ENCODE measurements around the gene PPP1R36. TPM values are rescaled to one million over a fixed set of nuclear protein-coding genes. Genes with fewer than 3 reads are reported as not detected.
"Not testable (repeated sequence)": the region's sequence is repeated elsewhere in the genome, so short reads cannot be mapped to it uniquely, and the experiment has no call there.

PPP1R36 gene
- total RNA-seq, 1 experiment from 2014 or later, result 0.50 TPM

DNA sequence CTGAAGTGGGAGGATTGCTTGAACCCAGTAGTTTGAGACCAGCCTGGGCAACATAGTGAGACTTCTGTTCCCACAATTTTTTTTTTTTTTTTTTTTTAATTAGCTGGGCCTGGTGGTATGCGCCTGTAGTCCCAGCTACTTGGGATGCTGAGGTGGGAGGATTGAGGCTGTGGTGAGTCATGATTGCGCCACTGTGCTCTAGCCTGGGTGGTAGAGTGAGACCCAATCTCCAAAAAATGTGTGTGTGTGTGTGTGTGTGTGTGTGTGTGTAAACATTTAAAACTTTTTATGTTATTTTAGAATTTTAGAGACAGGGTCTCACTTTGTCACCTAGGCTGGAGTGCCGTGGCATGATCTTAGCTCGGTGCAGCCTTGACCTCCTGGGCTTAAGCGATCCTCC is 6.8 kb downstream of the PPP1R36 start:
- H2AK5ac ChIP-seq (ENCODE audit: insufficient read length, low read length), result no peak overlapping the region
- H4K91ac ChIP-seq (ENCODE audit: insufficient read length, low read depth, low read length), result no peak overlapping the region
- no peak overlapping the region for H2BK5ac ChIP-seq (ENCODE audit: insufficient read length, low read length)
- no peaks in the 10 kb centered on the region for H3K36me3 Mint-ChIP-seq (ENCODE audit: insufficient read depth in 1 of 3, low read depth in 3 of 3)
- H3K23me2 ChIP-seq (ENCODE audit: insufficient read length, low read depth, low read length, poor library complexity, severe bottlenecking), result no peaks in the 10 kb centered on the region
- H3K9me3 Mint-ChIP-seq, result no peaks in the 10 kb centered on the region
- peak; percentile 30 for DNase-seq
- peaks cover 5 to 7% of the 10 kb centered on the region in 2 experiments; a peak in 3 of 4 replicates for H3K4me1 Mint-ChIP-seq
- no peak overlapping the region for H3K27ac ChIP-seq (ENCODE audit: insufficient read length, low read depth, low read length)
- H2BK15ac ChIP-seq (ENCODE audit: low read depth, low read length), result no peak overlapping the region
- TF ChIP-seq CTCF (conservative IDR thresholded peaks at IDR 0.05), result no peak
- H3K4me2 ChIP-seq (ENCODE audit: insufficient read depth, insufficient read length, low read length), result no peak overlapping the region
- H3K27me3 Mint-ChIP-seq (ENCODE audit: low read depth), result no peaks in the 10 kb centered on the region; the same call in 1 of the 2 replicates
- no peaks in the 10 kb centered on the region for H3K4me1 ChIP-seq (ENCODE audit: insufficient read depth, low read length)
- no peak overlapping the region for H3T11ph ChIP-seq (ENCODE audit: low read length)
- H3K23ac ChIP-seq (ENCODE audit: insufficient read length, low read depth, low read length), result no peak overlapping the region
- no peaks in the 10 kb centered on the region for H3K79me1 ChIP-seq (ENCODE audit: insufficient read depth, low read depth, low read length, poor library complexity, severe bottlenecking)
- no peak overlapping the region for H3K4me3 Mint-ChIP-seq
- no peaks in the 10 kb centered on the region for H4K20me1 ChIP-seq (ENCODE audit: control insufficient read depth, insufficient read depth, insufficient read length)
- no peak overlapping the region for H3K9ac ChIP-seq (ENCODE audit: extremely low read depth, insufficient read length, low read length)
- H2BK12ac ChIP-seq (ENCODE audit: insufficient read length, low read depth, low read length), result no peak overlapping the region
- H3K56ac ChIP-seq (ENCODE audit: insufficient read length, low read depth, low read length), result no peak overlapping the region
- H3K18ac ChIP-seq (ENCODE audit: insufficient read length, low read depth, low read length), result no peak overlapping the region
- H3K9me3 ChIP-seq (ENCODE audit: control insufficient read depth, low read depth, low read length), result no peaks in the 10 kb centered on the region
- H4K5ac ChIP-seq (ENCODE audit: insufficient read length, low read depth, low read length), result no peak overlapping the region
- H4K8ac ChIP-seq (replicated peaks; ENCODE audit: insufficient read length, low read depth, low read length), result no peak overlapping the region
- no peak overlapping the region for H2BK120ac ChIP-seq (ENCODE audit: low read depth, low read length, poor library complexity, severe bottlenecking)
- no peaks in the 10 kb centered on the region for H3K79me2 ChIP-seq (ENCODE audit: insufficient read depth, low read length)
- no CpG with 5 or more reads among the region's 5 CpGs for WGBS (ENCODE audit: extremely low coverage, insufficient read length, low lambda C conversion rate)
- H3K27me3 ChIP-seq (ENCODE audit: insufficient read depth, low read length), result no peaks in the 10 kb centered on the region
- H3K27ac Mint-ChIP-seq, result no peak overlapping the region
- H3K4ac ChIP-seq (ENCODE audit: low read depth, low read length), result no peak overlapping the region
- no peak overlapping the region for H3K14ac ChIP-seq (ENCODE audit: insufficient read depth, low read length)
- H2AFZ ChIP-seq (ENCODE audit: low read length), result no peak overlapping the region
- no peak overlapping the region for H2BK20ac ChIP-seq (ENCODE audit: low read depth, low read length, poor library complexity, severe bottlenecking)

DNA sequence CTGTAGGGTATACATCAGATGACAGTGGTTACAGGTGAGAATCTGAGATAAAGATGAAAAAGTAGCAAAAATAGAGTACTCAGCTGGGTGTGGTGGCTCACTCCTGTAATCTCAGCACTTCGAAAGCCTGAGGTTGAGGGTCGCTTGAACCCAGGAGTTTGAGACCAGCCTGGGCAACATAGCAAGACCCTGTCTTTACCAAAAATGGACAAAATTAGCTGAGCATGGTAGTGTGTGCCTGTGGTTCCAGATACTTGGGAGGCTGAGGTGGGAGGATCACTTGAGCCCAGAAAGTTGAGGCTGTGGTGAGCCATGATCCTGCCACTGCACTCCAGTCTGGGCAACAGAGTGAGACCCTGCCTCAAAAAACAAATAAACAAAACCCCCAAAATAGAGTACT is 8.5 kb downstream of the PPP1R36 start:
- not testable (repeated sequence) for H3K27ac ChIP-seq (ENCODE audit: insufficient read length, low read depth, low read length); H3K4ac ChIP-seq (ENCODE audit: low read depth, low read length); H4K5ac ChIP-seq (ENCODE audit: insufficient read length, low read depth, low read length); H2BK15ac ChIP-seq (ENCODE audit: low read depth, low read length); H3K36me3 Mint-ChIP-seq (ENCODE audit: insufficient read depth in 1 of 3, low read depth in 3 of 3); H2AFZ ChIP-seq (ENCODE audit: low read length); H3K14ac ChIP-seq (ENCODE audit: insufficient read depth, low read length); H3K4me2 ChIP-seq (ENCODE audit: insufficient read depth, insufficient read length, low read length); H3K79me1 ChIP-seq (ENCODE audit: insufficient read depth, low read depth, low read length, poor library complexity, severe bottlenecking); H3K4me3 Mint-ChIP-seq; H3K4me1 Mint-ChIP-seq; H4K20me1 ChIP-seq (ENCODE audit: control insufficient read depth, insufficient read depth, insufficient read length); H3K23me2 ChIP-seq (ENCODE audit: insufficient read length, low read depth, low read length, poor library complexity, severe bottlenecking); H3K9me3 ChIP-seq (ENCODE audit: control insufficient read depth, low read depth, low read length); H2AK5ac ChIP-seq (ENCODE audit: insufficient read length, low read length); H4K8ac ChIP-seq (replicated peaks; ENCODE audit: insufficient read length, low read depth, low read length); H3K56ac ChIP-seq (ENCODE audit: insufficient read length, low read depth, low read length); H3K23ac ChIP-seq (ENCODE audit: insufficient read length, low read depth, low read length); H2BK120ac ChIP-seq (ENCODE audit: low read depth, low read length, poor library complexity, severe bottlenecking); H3K27me3 ChIP-seq (ENCODE audit: insufficient read depth, low read length); DNase-seq; H3K79me2 ChIP-seq (ENCODE audit: insufficient read depth, low read length); H3K4me1 ChIP-seq (ENCODE audit: insufficient read depth, low read length); H3K9me3 Mint-ChIP-seq; H3K18ac ChIP-seq (ENCODE audit: insufficient read length, low read depth, low read length); H2BK5ac ChIP-seq (ENCODE audit: insufficient read length, low read length); H3K27me3 Mint-ChIP-seq (ENCODE audit: low read depth); H3K9ac ChIP-seq (ENCODE audit: extremely low read depth, insufficient read length, low read length); H2BK12ac ChIP-seq (ENCODE audit: insufficient read length, low read depth, low read length); H4K91ac ChIP-seq (ENCODE audit: insufficient read length, low read depth, low read length); H3T11ph ChIP-seq (ENCODE audit: low read length); H2BK20ac ChIP-seq (ENCODE audit: low read depth, low read length, poor library complexity, severe bottlenecking)
- H3K27ac Mint-ChIP-seq, result 0 out of 7 replicates have a peak overlapping the region, but pooled peaks of 1 of the 3 experiments have one; percentile 55
- WGBS (ENCODE audit: extremely low coverage, insufficient read length, low lambda C conversion rate), result no CpG with 5 or more reads among the region's 2 CpGs

Measured in H9 (cell line).